KMS-11 (cell line): ENCODE data around the gene CYTH2.
A peak's percentile ranks its signal among the peaks of the same experiment; 100 is the strongest.

Source experiments
- H2AFZ ChIP-seq: fragments of 200-600 bp; sonication (generic); 2 replicates; pipeline ENCODE4 v1.6.1; 2016; ENCODE audit warnings: antibody characterized with exemption, mixed run types, low read depth
- H3K27ac ChIP-seq: fragments of 200-600 bp; sonication (generic); 2 replicates; pipeline ENCODE4 v1.6.1; 2016; ENCODE audit warnings: mild to moderate bottlenecking, mixed run types
- H3K27me3 ChIP-seq: fragments of 200-600 bp; sonication (generic); 2 replicates; pipeline ENCODE4 v1.6.1; 2017; ENCODE audit warnings: mild to moderate bottlenecking, low read depth, mixed run types, moderate library complexity; ENCODE audit not compliant: insufficient read depth
- H3K36me3 ChIP-seq: fragments of 200-600 bp; sonication (generic); 2 replicates; pipeline ENCODE4 v1.6.1; 2017; ENCODE audit warnings: mild to moderate bottlenecking, mixed run types; ENCODE audit not compliant: insufficient read depth
- H3K4me1 ChIP-seq: fragments of 200-600 bp; sonication (generic); 2 replicates; pipeline ENCODE4 v1.6.1; 2016; ENCODE audit warnings: mild to moderate bottlenecking, low read depth, mixed run types; ENCODE audit not compliant: poor library complexity, severe bottlenecking
- H3K4me2 ChIP-seq: fragments of 200-600 bp; sonication (generic); 2 replicates; pipeline ENCODE4 v1.7.0; 2016; ENCODE audit warnings: mild to moderate bottlenecking, mixed run types
- H3K4me3 ChIP-seq: fragments of 200-600 bp; sonication (generic); IDR thresholded peaks from 2 replicates; pipeline ENCODE4 v1.6.1; 2017; ENCODE audit warnings: low read depth, low read length, mixed read lengths; ENCODE audit not compliant: insufficient read depth
- H3K79me2 ChIP-seq: fragments of 200-600 bp; sonication (generic); 2 replicates; pipeline ENCODE4 v1.6.1; 2016; ENCODE audit warnings: low read depth, mixed run types; ENCODE audit not compliant: insufficient read depth
- H3K9ac ChIP-seq: fragments of 200-600 bp; sonication (generic); 2 replicates; pipeline ENCODE4 v1.6.1; 2016; ENCODE audit warnings: mild to moderate bottlenecking, mixed run types
- H4K20me1 ChIP-seq: fragments of 200-600 bp; sonication (generic); 2 replicates; pipeline ENCODE4 v1.6.1; 2016; ENCODE audit warnings: mild to moderate bottlenecking, mixed run types; ENCODE audit not compliant: insufficient read depth
- CTCF ChIP-seq: fragments of 200-600 bp; sonication (generic); conservative IDR thresholded peaks from 2 replicates; pipeline ENCODE4 v1.6.1; 2017; ENCODE audit warnings: low read depth, mild to moderate bottlenecking, antibody characterized with exemption, low read length, moderate library complexity, mixed read lengths

Gene CYTH2

DNA sequence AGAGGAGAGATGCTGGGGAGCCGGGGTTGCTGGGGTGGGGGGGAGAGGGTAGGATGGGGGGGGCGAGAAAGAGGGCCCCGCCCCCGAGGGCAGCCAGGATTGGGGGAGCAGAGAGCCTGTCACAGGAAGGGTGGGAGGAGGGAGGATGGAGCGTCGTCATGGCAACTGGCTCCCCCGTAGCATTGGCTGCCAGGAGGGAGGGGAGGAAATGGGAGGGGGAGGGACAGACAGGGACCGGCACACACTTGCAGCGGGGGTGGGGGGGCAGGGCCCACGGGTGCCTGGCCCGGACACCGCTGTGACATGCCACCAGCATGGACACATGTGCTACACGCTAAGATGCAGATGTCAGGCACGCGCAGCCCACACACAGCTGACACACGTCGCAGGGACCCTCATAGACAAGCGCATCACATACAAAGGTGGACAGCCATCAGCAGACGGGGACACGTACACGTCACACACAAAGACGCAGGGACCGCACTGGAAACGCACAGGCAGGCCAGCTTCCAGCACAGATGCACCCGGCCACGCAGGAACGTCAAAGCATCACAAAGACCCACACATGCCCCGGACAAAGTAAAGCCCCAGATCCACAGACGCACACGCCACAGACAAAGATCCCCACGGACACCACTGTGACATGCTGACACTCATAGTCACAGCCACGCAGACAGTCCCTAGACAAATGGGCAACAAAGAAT is 42.8 kb downstream of the CYTH2 start, which contains the start of gene LMTK3:
LMTK3 (minus strand) TSS at position 36 of the 704 bp plus-strand sequence. CDS start 259 bp downstream, outside the sequence.
- Histone ChIP-seq H3K4me3 (no peak within 1 kb of the TSS), H4K20me1 (no peaks in the 10 kb centered on the region), H3K4me2 (peak within 1 kb of the TSS; percentile 41; the same call in 1 of the 2 replicates), H3K79me2 (no peaks in the 10 kb centered on the region), H2AFZ (no peak within 1 kb of the TSS), H3K27ac (no peak within 1 kb of the TSS), H3K36me3 (no peaks in the 10 kb centered on the region), H3K4me1 (peaks cover 17% of the 10 kb centered on the region), H3K9ac (no peak within 1 kb of the TSS), H3K27me3 (peaks cover 57% of the 10 kb centered on the region)
- TF ChIP-seq CTCF, result no peak

DNA sequence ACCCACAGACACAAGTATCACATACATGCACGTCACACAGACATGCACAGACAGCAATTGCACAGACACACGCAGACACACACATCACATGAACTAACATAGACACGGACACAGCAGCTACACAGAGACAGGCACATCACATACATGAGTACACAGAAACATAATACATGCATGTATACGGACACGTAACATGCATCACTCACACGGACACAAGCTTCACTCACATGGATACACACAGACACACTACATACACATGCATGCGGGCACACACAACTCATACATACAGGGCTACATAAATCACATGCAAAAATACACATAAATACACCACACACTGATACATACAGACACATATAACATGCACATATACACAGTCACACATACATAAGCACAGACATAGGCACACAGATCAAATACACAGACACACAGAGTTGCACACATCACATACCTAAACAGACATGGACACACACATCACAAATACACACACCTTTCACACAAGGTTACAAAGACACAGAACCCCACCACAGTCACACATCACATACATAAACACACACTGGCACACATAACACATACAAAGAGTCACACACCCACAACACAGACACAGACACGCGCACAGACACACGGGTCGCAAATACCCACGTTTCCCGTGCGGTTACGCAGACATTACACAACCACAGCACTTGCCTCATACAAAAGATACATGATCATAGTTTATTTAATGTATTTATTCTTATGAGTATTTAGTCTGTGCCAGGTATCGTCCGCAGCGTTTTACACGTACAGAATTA is 43.5 kb downstream of the CYTH2 start:
- no peak overlapping the region for H3K4me3 ChIP-seq

DNA sequence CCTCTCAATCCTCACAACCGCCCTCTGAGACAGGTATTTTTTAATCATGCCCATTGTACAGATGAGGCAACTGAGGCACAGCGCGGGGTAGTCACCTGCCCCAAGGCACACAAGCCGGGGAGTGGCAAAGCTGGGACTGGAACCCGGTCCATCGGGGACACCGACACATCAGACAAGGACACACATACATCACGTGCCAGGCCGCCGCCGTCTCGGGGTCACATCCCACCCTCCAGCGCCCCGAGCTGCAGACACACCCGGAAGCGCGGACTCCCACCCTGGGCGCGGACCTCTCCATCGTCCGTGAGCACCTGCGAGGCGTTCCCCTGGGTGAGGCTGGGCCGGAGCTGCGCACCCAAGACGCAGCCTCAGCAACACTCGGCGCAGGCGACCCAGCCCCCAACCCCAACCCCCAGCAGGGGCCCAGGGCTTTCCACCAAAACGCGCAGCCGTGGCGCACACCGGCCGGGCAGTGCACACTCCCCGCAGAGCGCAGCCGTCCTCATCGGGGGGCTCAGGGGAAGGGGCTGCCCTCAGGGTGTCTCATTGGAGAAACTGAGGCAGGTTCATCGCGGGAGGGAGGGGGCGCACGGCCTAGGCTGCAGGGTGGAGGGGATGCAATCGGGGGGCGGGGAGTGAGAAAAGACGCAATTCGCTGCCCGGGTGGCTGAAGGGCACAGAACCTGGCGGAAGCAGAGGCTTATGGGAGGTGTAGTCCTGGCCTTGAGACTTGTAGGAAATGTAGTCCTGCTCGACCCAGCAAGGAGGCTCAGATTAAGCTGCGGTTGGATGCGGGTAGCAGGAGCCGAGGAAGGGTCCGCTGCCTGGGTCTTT is 44.3 kb downstream of the CYTH2 start:
- Histone ChIP-seq H3K27ac (no peak overlapping the region), H3K9ac (peak overlapping the region; percentile 46; the same call in 1 of the 2 replicates)
- no peak for TF ChIP-seq CTCF

More for the DNA sequence above, 43.5 kb downstream of the CYTH2 start:
- H3K79me2 ChIP-seq, result no peaks in the 10 kb centered on the region
- no peak overlapping the region for H3K27ac ChIP-seq
- no peaks in the 10 kb centered on the region for H4K20me1 ChIP-seq
- peak overlapping the region; percentile 75; the same call in 1 of the 2 replicates for H3K4me2 ChIP-seq
- H3K36me3 ChIP-seq, result no peaks in the 10 kb centered on the region
- H3K4me1 ChIP-seq, result peaks cover 17% of the 10 kb centered on the region
- peak overlapping the region; percentile 98 for H2AFZ ChIP-seq
- peaks cover 57% of the 10 kb centered on the region for H3K27me3 ChIP-seq
- TF ChIP-seq CTCF, result no peak
- no peak overlapping the region for H3K9ac ChIP-seq

GRCh38 chr19:48514123-48514458 is 44.9 kb downstream of the CYTH2 start:
- Histone ChIP-seq H3K4me1 (peaks cover 17% of the 10 kb centered on the region), H3K27ac (no peak overlapping the region), H3K27me3 (peaks cover 49% of the 10 kb centered on the region), H3K9ac (no peak overlapping the region), H4K20me1 (no peaks in the 10 kb centered on the region), H2AFZ (peak overlapping the region; percentile 98; the same call in 1 of the 2 replicates), H3K36me3 (no peaks in the 10 kb centered on the region), H3K4me3 (no peak overlapping the region), H3K79me2 (no peaks in the 10 kb centered on the region), H3K4me2 (peak overlapping the region; percentile 75; the same call in 1 of the 2 replicates)
- TF ChIP-seq CTCF, result no peak

More for the DNA sequence above, 44.3 kb downstream of the CYTH2 start:
- Histone ChIP-seq H3K4me3 (no peak overlapping the region), H4K20me1 (no peaks in the 10 kb centered on the region), H2AFZ (peak overlapping the region; percentile 98), H3K36me3 (no peaks in the 10 kb centered on the region), H3K27me3 (peaks cover 55% of the 10 kb centered on the region), H3K79me2 (no peaks in the 10 kb centered on the region), H3K4me1 (peaks cover 17% of the 10 kb centered on the region), H3K4me2 (peak overlapping the region; percentile 75)
